Thyroid gland (tissue), 4 donors: ENCODE results near the gene ADAP1.

Experiments used
- POLR2A ChIP-seq, 2 donors: fragments of 450-650 bp; IDR thresholded peaks; one replicate each; pipeline ENCODE4 v1.6.1; 2017; ENCODE audit warnings: antibody characterized with exemption in 2 of 2, mild to moderate bottlenecking in 2 of 2, moderate library complexity in 1 of 2
- TF ChIP-seq, protein P1 (sequence below), 6 experiments: fragments of 200-600 bp in 3 of 6; fragments of 450-650 bp in 3 of 6; sonication (generic) in 3 of 6; IDR thresholded peaks; one replicate each; pipeline ENCODE4 v1.5.1; 2016 to 2019; ENCODE audit warnings: antibody characterized with exemption in 6 of 6, mild to moderate bottlenecking in 2 of 6, inconsistent platforms in 1 of 6, moderate library complexity in 1 of 6

DNA sequence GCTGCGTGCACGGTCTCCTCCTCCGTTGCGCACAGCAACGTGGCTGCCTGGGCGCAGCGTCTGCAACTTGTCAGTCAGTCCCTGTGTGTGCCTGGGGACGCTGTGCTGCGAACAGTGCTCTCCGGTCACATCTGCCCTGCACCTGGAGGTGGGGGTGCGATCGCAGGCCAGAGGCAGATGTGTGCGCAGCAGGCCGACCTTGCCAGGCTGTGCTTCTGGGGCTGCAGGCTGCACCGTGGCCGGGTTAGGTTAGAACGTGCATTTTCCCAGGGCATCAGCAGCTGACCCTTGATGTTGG lies 86.3 kb downstream of the ADAP1 start:
- TF ChIP-seq, protein P1, sequence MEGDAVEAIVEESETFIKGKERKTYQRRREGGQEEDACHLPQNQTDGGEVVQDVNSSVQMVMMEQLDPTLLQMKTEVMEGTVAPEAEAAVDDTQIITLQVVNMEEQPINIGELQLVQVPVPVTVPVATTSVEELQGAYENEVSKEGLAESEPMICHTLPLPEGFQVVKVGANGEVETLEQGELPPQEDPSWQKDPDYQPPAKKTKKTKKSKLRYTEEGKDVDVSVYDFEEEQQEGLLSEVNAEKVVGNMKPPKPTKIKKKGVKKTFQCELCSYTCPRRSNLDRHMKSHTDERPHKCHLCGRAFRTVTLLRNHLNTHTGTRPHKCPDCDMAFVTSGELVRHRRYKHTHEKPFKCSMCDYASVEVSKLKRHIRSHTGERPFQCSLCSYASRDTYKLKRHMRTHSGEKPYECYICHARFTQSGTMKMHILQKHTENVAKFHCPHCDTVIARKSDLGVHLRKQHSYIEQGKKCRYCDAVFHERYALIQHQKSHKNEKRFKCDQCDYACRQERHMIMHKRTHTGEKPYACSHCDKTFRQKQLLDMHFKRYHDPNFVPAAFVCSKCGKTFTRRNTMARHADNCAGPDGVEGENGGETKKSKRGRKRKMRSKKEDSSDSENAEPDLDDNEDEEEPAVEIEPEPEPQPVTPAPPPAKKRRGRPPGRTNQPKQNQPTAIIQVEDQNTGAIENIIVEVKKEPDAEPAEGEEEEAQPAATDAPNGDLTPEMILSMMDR (IDR thresholded peaks at IDR 0.05) = no peak
- TF ChIP-seq POLR2A (IDR thresholded peaks at IDR 0.05) = no peak
